Mononuclear cell (primary cell): Measurements from ENCODE around the gene PLD6. TPM values are rescaled to one million over a fixed set of nuclear protein-coding genes. Genes with fewer than 3 reads are reported as not detected.

Experiments used
- H3K27me3 ChIP-seq: 2 replicates; pipeline ENCODE4 v1.6.0; 2011; ENCODE audit warnings: low read length, control low read depth; ENCODE audit not compliant: insufficient read depth
- H3K4me1 ChIP-seq: 2 replicates; pipeline ENCODE4 v1.5.1; 2011; ENCODE audit warnings: mild to moderate bottlenecking, low read length, control low read depth; ENCODE audit not compliant: insufficient read depth
- H3K4me3 ChIP-seq: 2 replicates; pipeline ENCODE4 v1.5.1; 2011; ENCODE audit warnings: mild to moderate bottlenecking, low read length, moderate library complexity
- H3K9me3 ChIP-seq: 2 replicates; pipeline ENCODE4 v1.5.1; 2011; ENCODE audit warnings: low read depth, mild to moderate bottlenecking, control low read depth, low read length
- total RNA-seq: library from RNA; depleted of rRNA; stranded (reverse); fragments of >200 nt; gene quantifications from one replicate; pipeline ENCODE4 v1.2.3, GENCODE V29; 2012

PLD6 gene
- total RNA-seq, 1 donor: 4.7 TPM

DNA sequence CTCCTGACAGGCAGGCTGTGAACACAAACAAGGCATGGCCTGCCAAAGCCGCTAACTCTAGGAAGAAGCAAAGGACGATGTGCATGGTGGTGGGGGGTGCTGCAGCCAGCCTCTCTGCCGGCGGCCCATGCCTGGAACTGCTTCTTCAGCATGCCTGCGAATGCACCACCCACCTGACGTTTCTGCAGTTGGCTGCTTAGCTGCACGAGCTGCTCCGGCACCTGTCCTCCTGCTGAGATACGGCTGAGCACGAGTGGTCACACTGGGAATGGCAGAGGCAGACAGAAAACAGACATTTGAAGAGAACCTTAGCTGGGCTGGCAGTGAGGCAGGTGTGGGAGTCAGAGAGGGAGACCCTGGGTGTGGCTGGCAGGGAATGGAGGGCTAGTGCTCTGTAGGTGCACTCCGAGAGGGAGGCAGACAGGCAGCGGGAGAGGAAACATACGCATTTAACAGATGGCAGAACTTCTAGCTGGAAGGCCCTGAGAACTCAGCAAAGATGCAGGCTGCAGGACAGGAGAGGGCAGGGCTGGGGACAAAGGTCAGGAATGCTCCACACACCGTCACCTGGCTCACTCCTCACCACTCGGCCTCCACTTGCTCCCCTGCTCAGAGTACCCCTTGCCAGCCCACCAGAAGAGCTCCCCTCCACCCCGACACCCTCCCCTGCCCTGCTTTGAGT is 25.6 kb upstream of the PLD6 start:
- Histone ChIP-seq H3K9me3 (no peaks in the 10 kb centered on the region), H3K4me3 (no peak overlapping the region), H3K27me3 (no peaks in the 10 kb centered on the region), H3K4me1 (peaks cover 16% of the 10 kb centered on the region)

DNA sequence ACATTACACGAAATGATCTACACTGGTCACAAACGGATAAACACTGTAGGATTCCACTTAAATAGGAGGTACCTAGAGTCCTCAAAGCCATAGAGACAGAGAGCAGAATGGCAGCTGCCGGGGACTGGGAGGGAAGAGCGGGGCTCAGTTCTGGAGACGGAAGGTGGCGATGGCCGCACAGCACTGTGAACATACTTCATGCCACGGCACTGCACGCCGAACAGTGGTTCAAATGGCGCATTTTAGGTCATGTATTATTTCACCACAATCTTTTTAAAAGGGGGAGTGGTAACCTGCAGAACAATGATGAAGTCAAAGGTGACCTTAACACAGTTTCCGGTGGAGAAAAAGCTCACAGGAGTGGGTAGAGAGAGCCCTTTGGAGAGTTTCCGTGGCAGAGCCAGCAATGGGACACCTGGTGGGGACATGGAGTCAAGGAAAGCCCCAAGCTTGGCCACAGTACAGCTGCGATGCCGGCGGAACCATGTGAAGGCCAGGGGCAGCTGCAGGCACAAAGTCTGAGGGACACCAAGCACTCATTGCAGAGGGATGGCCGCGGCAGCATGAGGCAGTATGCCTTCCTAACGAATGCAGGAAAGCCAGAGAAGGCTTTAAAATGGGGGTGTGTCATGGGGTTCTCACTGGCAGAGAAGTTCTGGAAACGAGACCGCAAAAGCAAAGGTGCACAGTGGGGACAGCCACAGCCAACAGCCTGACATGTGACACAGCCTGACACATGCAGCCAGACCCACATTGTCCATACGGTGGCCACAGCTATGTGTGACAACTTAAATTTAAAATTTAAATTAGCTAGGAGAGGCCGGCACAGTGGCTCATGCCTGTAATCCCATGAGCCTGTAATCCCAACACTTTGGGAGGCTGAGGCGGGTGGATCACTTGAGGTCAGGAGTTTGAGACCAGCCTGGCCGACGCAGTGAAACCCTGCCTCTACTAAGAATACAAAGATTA is 23.6 kb upstream of the PLD6 start:
- Histone ChIP-seq H3K4me1 (no peaks in the 10 kb centered on the region), H3K27me3 (no peaks in the 10 kb centered on the region), H3K4me3 (no peak overlapping the region), H3K9me3 (no peaks in the 10 kb centered on the region)

DNA sequence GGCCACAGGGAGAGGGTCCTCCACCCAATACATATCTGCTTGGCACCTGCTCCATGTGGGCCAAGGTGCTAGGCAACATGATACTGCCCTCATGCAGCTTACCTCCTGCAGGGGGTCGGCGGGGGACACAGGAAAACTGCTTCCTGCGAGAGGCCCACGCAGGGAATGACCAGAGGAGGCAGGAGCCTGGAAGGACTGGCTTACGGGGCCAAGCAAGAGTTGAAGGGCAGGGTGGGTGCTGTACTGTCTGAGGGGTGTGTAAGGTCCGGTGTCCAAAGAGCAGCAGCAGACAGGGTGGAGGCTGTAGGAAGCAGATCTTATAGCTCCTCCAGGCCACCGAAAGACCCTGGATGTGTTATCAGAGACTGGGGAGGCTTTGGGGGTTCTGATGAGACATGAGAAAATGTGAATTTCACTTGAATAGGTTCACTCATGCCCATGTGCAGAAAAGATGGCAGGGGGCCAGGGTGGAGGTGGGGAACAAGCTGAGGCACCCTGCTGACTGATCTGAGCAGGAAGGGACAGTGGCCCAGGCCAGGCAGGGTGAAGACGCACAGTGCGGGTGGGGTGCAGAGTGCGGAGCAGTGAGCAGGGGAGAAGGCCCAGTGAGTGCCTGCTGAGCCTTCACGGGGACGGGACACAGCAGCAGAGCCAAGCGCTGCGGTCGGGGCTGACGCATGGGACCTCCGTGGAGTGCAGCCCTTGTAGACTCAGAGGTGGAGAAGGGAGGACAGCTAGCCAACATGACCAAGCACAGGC is 22.6 kb upstream of the PLD6 start:
- Histone ChIP-seq H3K4me1 (no peaks in the 10 kb centered on the region), H3K4me3 (no peak overlapping the region), H3K9me3 (no peaks in the 10 kb centered on the region), H3K27me3 (no peaks in the 10 kb centered on the region)

DNA sequence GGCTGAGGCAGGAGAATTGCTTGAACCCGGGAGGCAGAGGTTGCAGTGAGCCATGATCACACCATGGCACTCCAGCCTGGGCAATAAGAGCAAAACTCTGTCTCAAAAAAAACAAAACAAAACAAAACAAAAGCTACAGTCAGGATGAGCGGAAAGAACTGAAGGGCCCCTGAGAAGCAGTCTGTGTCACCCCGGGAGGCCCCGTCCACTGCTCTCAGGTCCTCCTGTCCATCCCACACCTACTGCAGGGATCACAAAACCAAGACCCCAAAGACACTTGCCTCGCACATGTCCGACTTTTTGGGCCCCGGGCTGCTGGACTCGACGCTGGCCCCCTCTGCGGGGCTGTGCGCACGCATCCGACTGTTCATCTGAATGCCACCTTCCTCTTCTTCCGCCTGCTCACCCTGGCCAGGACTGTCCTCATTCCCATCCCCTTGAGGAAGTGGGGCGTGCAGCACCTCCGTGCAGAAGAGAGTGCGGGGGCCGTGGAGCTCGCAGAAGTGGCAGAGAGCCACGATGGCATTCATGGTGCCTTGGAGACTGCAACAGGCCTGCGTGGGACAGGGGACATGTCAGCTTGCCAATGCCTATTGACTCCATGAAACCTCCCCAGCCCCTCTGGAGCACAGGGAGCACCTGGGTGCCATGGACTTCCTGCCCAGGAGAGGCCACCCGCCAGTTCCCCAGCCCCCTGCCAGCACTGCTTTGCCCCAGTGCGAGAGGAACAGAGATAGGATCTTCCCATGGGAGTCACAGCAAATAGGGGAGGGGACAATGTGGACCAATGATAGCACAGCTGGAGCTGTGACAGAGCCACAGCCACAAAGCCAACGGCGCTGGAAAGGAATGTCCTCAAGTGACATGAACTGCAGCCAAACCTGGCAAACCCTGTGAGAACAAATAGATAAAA is 21.7 kb upstream of the PLD6 start:
- Histone ChIP-seq H3K4me1 (no peaks in the 10 kb centered on the region), H3K27me3 (no peaks in the 10 kb centered on the region), H3K4me3 (no peak overlapping the region), H3K9me3 (no peaks in the 10 kb centered on the region)

DNA sequence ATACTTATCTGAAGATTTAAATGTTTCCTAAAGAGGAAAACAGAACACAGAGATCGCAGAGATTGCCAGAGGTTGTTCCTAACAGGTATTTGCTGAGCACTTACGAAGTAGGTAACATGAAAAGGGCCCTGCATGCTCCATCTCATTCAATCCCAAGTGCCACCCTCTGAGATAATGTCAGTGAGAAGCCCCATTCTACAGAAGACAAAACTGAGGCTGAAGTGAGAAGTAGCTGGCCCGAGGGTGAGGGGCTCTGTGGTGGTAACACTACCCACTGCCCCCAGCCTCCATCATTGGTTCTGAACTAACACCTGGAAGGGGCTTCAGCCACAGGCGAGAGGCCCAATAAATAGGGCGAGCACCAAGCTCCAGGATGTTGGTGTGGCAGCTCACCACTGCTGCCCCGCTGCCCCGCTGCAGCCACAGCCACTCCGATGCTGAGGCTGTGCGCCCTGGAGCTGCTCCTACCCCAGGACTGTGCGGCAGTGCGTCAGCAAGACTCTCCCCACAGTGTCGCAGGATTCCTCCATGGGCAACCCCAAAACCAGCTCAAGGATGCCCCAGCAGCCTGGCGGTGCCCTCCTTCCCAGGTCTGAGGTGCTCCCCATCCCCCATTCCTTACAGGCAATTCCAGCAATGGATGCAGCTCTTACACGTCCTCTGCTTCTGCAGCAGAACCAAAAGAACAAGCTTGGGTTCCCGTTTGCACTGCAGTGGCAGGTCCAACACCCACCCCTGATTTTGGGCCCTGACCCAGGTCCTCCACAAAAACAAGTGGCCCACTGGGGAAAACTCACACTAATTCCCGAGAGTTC is 20.5 kb upstream of the PLD6 start:
- H3K4me3 ChIP-seq: no peak overlapping the region
- no peaks in the 10 kb centered on the region for H3K9me3 ChIP-seq
- H3K4me1 ChIP-seq: no peaks in the 10 kb centered on the region
- H3K27me3 ChIP-seq: no peaks in the 10 kb centered on the region

DNA sequence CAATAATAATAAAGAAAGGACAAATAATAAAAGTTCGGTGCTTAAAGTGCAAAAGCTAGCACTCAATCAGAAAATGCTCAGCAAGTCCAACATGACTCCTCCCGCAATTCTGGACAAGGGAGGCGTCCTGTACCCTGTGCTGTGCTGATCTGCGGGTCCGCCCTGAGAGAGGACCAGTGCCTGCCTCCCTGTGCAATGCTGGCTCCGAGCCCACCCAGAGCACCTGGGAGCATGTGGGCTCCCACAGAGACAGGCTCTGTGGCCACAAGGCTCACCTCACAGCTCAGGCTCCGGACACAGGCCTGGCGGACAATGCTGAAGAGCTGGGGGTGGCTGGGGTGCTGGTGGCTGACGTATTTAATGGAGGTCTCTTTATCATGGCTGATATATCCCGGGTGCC is 19.8 kb upstream of the PLD6 start:
- H3K4me1 ChIP-seq: no peaks in the 10 kb centered on the region
- no peaks in the 10 kb centered on the region for H3K9me3 ChIP-seq
- no peak overlapping the region for H3K4me3 ChIP-seq
- H3K27me3 ChIP-seq: no peaks in the 10 kb centered on the region

DNA sequence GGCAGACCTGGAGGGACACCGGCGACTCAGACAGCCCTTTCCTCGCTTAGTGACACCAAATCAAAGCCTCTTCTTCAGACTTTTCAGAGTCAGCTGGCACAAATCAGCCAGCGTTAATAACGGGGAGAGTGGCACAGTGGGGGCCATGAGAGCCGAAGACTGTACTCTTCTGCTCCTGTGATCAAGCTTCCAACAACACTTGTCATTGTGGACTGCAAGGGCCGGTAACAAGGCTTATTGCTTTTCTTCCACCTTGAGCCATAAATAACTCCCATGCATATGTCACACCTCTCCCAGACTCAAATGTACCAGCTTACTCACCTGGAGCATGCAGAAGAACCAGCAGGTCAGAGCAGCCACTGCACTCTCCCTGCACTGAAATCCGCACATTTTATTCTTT is 18.0 kb upstream of the PLD6 start:
- Histone ChIP-seq H3K27me3 (no peaks in the 10 kb centered on the region), H3K4me1 (no peaks in the 10 kb centered on the region), H3K4me3 (no peak overlapping the region), H3K9me3 (no peaks in the 10 kb centered on the region)

DNA sequence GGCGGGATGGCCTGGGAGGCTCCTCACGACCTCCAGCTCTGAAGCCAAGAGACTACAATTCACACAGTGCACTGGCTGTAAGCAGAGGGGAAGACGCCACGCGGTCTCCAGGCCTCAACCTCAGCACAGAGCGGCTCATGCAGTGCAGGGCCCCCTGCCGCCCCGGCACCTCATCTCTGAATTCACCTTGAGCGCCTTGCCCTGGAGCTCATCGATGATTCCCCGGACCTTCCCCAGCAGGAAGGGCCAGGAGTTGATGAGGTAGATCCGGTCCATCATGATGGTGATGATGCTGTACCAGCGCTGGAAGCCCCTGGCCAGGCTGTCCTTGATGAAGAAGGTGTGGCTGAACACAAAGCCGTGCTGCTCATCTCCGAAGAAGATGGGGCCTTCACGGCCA is 17.6 kb upstream of the PLD6 start:
- H3K27me3 ChIP-seq: no peaks in the 10 kb centered on the region
- no peaks in the 10 kb centered on the region for H3K9me3 ChIP-seq
- no peak overlapping the region for H3K4me3 ChIP-seq
- H3K4me1 ChIP-seq: no peaks in the 10 kb centered on the region

DNA sequence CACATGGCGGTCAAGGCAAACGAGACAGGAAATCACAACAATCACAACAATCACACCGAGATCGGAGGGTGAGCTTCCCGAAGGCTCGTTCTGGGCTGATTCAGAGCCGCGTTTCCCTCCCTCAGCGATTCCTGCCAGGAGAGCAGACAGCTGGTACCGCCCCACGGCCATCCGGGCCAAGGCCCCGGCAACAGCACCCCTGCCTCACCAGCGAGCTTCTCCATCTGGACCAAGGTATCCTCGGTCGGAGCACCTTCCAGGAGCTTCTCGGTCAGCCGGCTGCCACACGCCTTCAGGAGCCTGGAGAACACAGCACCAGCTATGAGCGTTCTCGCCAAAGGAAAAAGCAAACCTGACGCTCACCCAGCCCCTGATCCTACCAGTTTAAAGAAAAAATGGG is 15.2 kb upstream of the PLD6 start:
- Histone ChIP-seq H3K4me1 (no peaks in the 10 kb centered on the region), H3K27me3 (no peaks in the 10 kb centered on the region), H3K9me3 (no peaks in the 10 kb centered on the region), H3K4me3 (no peak overlapping the region)

DNA sequence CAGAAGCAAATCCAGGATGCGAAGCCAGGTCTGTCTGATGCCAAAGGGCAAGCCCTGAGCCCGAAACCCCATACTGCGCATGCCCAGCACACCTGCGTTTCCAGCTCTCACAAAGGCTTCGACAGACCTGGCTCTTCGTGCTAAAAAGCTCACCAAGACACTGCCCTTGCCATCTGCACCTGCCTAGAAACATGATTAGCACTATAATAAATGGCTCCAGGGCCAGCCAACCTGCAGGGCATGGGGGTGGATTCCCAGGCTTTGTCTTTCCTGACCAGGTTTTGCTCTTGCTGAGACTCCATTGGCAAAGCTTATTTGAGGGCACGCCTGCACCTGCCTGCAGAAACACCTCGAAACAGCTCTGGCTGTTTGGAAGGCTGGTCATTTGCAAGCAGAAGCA is 14.4 kb upstream of the PLD6 start:
- no peaks in the 10 kb centered on the region for H3K4me1 ChIP-seq
- H3K27me3 ChIP-seq: no peaks in the 10 kb centered on the region
- no peaks in the 10 kb centered on the region for H3K9me3 ChIP-seq
- no peak overlapping the region for H3K4me3 ChIP-seq

DNA sequence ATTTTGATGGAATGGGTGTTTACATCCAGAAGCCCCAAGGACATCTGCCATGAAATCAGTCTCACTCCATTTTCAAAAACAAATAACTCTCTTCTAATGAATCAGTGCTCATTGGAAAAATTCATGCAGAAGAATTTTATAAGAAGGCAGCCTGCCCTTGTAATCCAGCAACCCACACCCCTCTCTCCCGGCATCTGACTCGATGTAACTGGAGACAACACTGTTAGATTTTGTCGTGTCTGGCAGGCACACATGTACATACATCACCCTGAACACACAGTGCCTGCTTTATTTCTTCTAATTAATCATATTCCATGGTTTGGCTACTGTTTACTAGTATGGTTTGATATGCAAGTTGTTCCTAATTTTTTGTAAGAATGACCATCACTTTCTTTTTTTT is 11.9 kb upstream of the PLD6 start:
- H3K9me3 ChIP-seq: no peaks in the 10 kb centered on the region
- no peak overlapping the region for H3K4me3 ChIP-seq
- H3K4me1 ChIP-seq: no peaks in the 10 kb centered on the region
- no peaks in the 10 kb centered on the region for H3K27me3 ChIP-seq

DNA sequence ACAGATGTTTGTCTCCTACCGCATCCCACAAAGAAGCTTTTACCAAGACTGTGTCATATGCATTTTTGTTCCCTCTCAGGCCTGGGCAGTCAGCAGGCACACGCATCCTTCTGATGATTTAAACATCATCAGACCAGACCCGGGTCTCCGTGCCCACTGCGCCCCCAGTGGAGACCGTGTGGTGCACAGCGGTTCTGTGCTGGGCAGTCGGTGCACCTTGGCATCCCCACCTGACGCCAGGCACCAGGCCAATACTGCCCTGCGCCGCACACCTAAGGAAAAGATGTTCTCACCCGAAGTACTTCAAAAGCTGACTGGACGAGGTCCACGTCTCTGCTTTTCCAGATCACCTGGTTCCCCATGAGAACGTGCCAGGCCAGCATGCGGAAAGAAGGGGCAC is 10.6 kb upstream of the PLD6 start:
- H3K9me3 ChIP-seq: no peaks in the 10 kb centered on the region
- H3K4me1 ChIP-seq: no peaks in the 10 kb centered on the region
- H3K4me3 ChIP-seq: no peak overlapping the region
- H3K27me3 ChIP-seq: no peaks in the 10 kb centered on the region

DNA sequence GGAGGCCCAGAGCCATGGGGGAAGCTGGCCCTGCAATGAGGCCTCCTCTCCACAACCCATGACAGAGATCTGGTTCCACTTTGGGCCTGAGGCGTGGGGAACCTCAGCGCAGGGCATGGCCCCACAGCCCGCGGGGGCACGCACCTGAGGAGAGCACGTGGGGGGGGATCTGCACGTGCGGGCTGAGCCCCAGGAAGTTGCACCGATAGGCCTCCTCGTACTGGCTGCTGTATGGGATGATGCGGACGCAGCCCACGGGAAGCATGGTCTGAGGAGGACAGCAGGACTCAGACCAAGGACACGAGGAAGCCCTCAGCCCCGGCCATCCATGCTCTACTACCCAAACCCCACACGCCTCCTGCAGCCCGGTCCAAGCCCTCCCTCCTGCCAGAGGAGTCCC is 10.1 kb upstream of the PLD6 start:
- Histone ChIP-seq H3K4me1 (no peaks in the 10 kb centered on the region), H3K27me3 (no peaks in the 10 kb centered on the region), H3K9me3 (no peaks in the 10 kb centered on the region), H3K4me3 (no peak overlapping the region)

DNA sequence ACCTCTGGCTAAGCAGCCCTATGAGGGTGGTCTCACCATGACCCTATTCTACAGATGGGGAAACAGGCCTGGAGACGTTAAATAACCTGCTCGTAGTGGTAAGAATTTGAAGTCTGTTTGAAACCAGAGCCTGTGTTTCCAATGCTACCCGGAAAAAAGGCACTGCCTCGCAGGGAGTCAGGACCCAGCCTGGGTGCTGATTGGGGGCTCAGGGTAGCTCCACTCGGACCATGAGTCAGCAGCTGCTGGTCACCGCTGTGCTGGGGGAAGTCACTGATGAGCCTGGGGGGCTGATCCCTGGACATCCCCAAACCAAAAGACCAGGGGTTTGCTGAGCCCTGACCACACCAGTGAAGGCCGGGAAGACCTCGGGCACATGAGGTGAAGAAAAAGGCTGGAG is 9.4 kb upstream of the PLD6 start:
- no peaks in the 10 kb centered on the region for H3K4me1 ChIP-seq

More for the DNA sequence above, 9.4 kb upstream of the PLD6 start:
- no peaks in the 10 kb centered on the region for H3K9me3 ChIP-seq
- no peak overlapping the region for H3K4me3 ChIP-seq
- no peaks in the 10 kb centered on the region for H3K27me3 ChIP-seq
